GM23338 (cell line): ENCODE measurements around the gene COX20. TPM values are rescaled to one million over a fixed set of nuclear protein-coding genes. Genes with fewer than 3 reads are reported as not detected.

Experiments used
- ATAC-seq: fragments of 200-7000 bp; cut with Tn5 transposase; 3 replicates; pipeline ENCODE4 v1.9.1; 2020
- DNase-seq: peaks from one replicate; pipeline ENCODE4 v3.0.0-alpha.2; 2015; ENCODE audit warnings: low spot score
- H2AFZ ChIP-seq: fragments of 200-600 bp; sonication (generic); 2 replicates; pipeline ENCODE4 v1.8.0; 2016; ENCODE audit warnings: antibody characterized with exemption, mild to moderate bottlenecking, moderate library complexity
- H3F3A ChIP-seq: fragments of 200-600 bp; sonication (generic); replicated peaks from 2 replicates; pipeline ENCODE4 v1.8.0; 2017; ENCODE audit warnings: antibody characterized with exemption, mixed run types, low read depth
- H3K27ac ChIP-seq: fragments of 200-600 bp; sonication (generic); 2 replicates; pipeline ENCODE4 v1.6.1; 2016; ENCODE audit warnings: low read depth
- H3K27me3 ChIP-seq: fragments of 200-600 bp; sonication (generic); 2 replicates; pipeline ENCODE4 v1.8.0; 2016; ENCODE audit warnings: mild to moderate bottlenecking, mixed run types, moderate library complexity; ENCODE audit not compliant: insufficient read depth
- H3K36me3 ChIP-seq: fragments of 200-600 bp; sonication (generic); 2 replicates; pipeline ENCODE4 v1.8.0; 2016; ENCODE audit warnings: mild to moderate bottlenecking; ENCODE audit not compliant: insufficient read depth
- H3K4me1 ChIP-seq: fragments of 200-600 bp; sonication (generic); 2 replicates; pipeline ENCODE4 v1.8.0; 2016; ENCODE audit warnings: mild to moderate bottlenecking, moderate library complexity; ENCODE audit not compliant: insufficient read depth
- H3K4me2 ChIP-seq: fragments of 200-600 bp; sonication (generic); 2 replicates; pipeline ENCODE4 v1.7.1; 2017; ENCODE audit warnings: mixed run types
- H3K4me3 ChIP-seq: fragments of 200-600 bp; sonication (generic); 2 replicates; pipeline ENCODE4 v1.6.1; 2016; ENCODE audit warnings: mixed run types
- H3K79me2 ChIP-seq: fragments of 200-600 bp; sonication (generic); replicated peaks from 2 replicates; pipeline ENCODE4 v1.8.0; 2017; ENCODE audit warnings: mild to moderate bottlenecking; ENCODE audit not compliant: insufficient read depth
- H3K9me2 ChIP-seq: fragments of 200-600 bp; sonication (generic); 2 replicates; pipeline ENCODE4 v1.8.0; 2017; ENCODE audit not compliant: insufficient read depth
- H4K20me1 ChIP-seq: fragments of 200-600 bp; sonication (generic); replicated peaks from 2 replicates; pipeline ENCODE4 v1.8.0; 2017; ENCODE audit warnings: mild to moderate bottlenecking; ENCODE audit not compliant: insufficient read depth
- H3K27ac Mint-ChIP-seq: 2 replicates; pipeline ENCODE4 v1.8.0; 2020; ENCODE audit warnings: inconsistent platforms, mild to moderate bottlenecking, moderate library complexity, mixed read lengths
- H3K27me3 Mint-ChIP-seq: 3 replicates; pipeline ENCODE4 v1.8.0; 2022; ENCODE audit warnings: low read depth, mild to moderate bottlenecking, moderate library complexity, mixed read lengths, inconsistent platforms; ENCODE audit not compliant: insufficient read depth, poor library complexity
- H3K36me3 Mint-ChIP-seq: 3 replicates; pipeline ENCODE4 v1.8.0; 2021; ENCODE audit warnings: low read depth, mild to moderate bottlenecking, inconsistent platforms, moderate library complexity, mixed read lengths
- H3K4me1 Mint-ChIP-seq: 3 replicates; pipeline ENCODE4 v1.8.0; 2020; ENCODE audit warnings: mild to moderate bottlenecking, inconsistent platforms, mixed read lengths
- H3K4me3 Mint-ChIP-seq: 3 replicates; pipeline ENCODE4 v1.8.0; 2021; ENCODE audit warnings: moderate library complexity, mild to moderate bottlenecking, inconsistent platforms, mixed read lengths
- H3K9me3 Mint-ChIP-seq: 3 replicates; pipeline ENCODE4 v1.8.0; 2020; ENCODE audit warnings: moderate library complexity, mild to moderate bottlenecking, inconsistent platforms, mixed read lengths
- CREB1 ChIP-seq: fragments of 250-450 bp; sonication (Bioruptor Pico); IDR thresholded peaks from 2 replicates; pipeline ENCODE4 v1.5.0; 2020; ENCODE audit warnings: low read depth, mild to moderate bottlenecking, moderate library complexity
- EZH2 ChIP-seq: fragments of 200-600 bp; sonication (generic); IDR thresholded peaks from one replicate; pipeline ENCODE4 v1.8.0; 2017; ENCODE audit warnings: antibody characterized with exemption, mild to moderate bottlenecking, low read depth; ENCODE audit not compliant: unreplicated experiment
- EZH2phosphoT487 ChIP-seq: fragments of 200-600 bp; sonication (generic); IDR thresholded peaks from one replicate; pipeline ENCODE4 v1.8.1; 2018; ENCODE audit warnings: antibody characterized with exemption; ENCODE audit not compliant: unreplicated experiment
- NANOG ChIP-seq: IDR thresholded peaks from 2 replicates; pipeline ENCODE4 v1.6.1; 2016; ENCODE audit warnings: antibody characterized with exemption, borderline replicate concordance
- POLR2AphosphoS5 ChIP-seq: IDR thresholded peaks from 2 replicates; pipeline ENCODE4 v1.6.1; 2016; ENCODE audit warnings: antibody characterized with exemption, low read depth
- ZNF114 ChIP-seq: fragments of 250-450 bp; sonication (Bioruptor Pico); IDR thresholded peaks from 2 replicates; pipeline ENCODE4 v1.5.0; 2020; ENCODE audit warnings: mild to moderate bottlenecking, moderate library complexity
- ZNF331 ChIP-seq: fragments of 250-450 bp; sonication (Bioruptor Pico); IDR thresholded peaks from 2 replicates; pipeline ENCODE4 v1.5.0; 2020; ENCODE audit warnings: low read depth, mild to moderate bottlenecking, moderate library complexity
- polyA plus RNA-seq: library from polyadenylated mRNA; unstranded; fragments of >200 nt; fragmentation: Nextera tagmentation; extraction: Ambion mirVana; gene quantifications from 2 replicates; pipeline ENCODE4 v1.2.1, GENCODE V29; 2016
- total RNA-seq: library from RNA; depleted of rRNA; stranded (reverse); fragments of >200 nt; shearing (Covaris generic); gene quantifications from 2 replicates; pipeline ENCODE4 v1.2.3, GENCODE V29; 2014
- TF ChIP-seq, protein P1 (sequence below), 2 experiments: fragments of 200-600 bp in 1 of 2; sonication (generic) in 1 of 2; conservative IDR thresholded peaks; 2 replicates each; pipeline versions ENCODE4 v1.5.1 to v1.6.1; 2016 to 2017; ENCODE audit warnings: antibody characterized with exemption in 2 of 2, low read depth in 2 of 2, mild to moderate bottlenecking in 2 of 2, moderate library complexity in 1 of 2
- TF ChIP-seq, protein P2 (sequence below): fragments of 250-450 bp; sonication (Bioruptor Pico); IDR thresholded peaks from 2 replicates; pipeline ENCODE4 v1.5.0; 2020; ENCODE audit warnings: mild to moderate bottlenecking, moderate library complexity
- TF ChIP-seq, protein P3 (sequence below): IDR thresholded peaks from 2 replicates; pipeline ENCODE4 v1.6.1; 2016; ENCODE audit warnings: antibody characterized with exemption

Gene COX20
- total and polyA plus RNA-seq, 2 experiments from 2014 or later: 19.3 to 175 TPM

DNA sequence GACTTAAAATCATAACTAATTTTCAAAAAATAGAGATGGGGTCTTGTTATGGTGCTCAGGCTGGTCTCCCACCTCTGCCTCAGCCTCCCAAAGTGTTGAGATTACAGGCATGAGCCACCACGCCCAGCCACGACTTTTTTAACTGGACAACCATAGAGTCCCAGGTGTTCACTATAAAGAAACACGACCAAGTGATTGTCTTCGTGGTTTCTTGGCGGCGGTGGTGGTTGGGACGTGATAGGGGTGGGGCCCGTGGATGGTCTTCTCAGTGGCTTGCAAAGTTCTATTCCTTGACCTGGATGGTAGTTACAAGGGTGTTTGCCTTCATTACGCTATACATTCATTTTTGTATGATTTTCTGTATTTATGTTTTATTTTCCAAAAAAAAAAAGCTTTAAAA, 34.6 kb upstream of the COX20 start:
- Mint-ChIP-seq H3K4me1 (peaks cover 9% of the 10 kb centered on the region; the same call in 2 of the 3 replicates), H3K27me3 (peaks cover 10% of the 10 kb centered on the region), H3K36me3 (no peaks in the 10 kb centered on the region), H3K27ac (no peak overlapping the region), H3K9me3 (peaks cover 3% of the 10 kb centered on the region; the same call in 1 of the 3 replicates), H3K4me3 (no peak overlapping the region)
- no peaks in the 10 kb centered on the region for H3K27me3 ChIP-seq
- 0 out of 2 replicates have a peak, but pooled peaks cover 8% of the 10 kb centered on the region for H3F3A ChIP-seq
- H2AFZ ChIP-seq: no peak overlapping the region
- no peaks in the 10 kb centered on the region for H3K79me2 ChIP-seq
- H3K27ac ChIP-seq: no peak overlapping the region
- TF ChIP-seq, protein P1, sequence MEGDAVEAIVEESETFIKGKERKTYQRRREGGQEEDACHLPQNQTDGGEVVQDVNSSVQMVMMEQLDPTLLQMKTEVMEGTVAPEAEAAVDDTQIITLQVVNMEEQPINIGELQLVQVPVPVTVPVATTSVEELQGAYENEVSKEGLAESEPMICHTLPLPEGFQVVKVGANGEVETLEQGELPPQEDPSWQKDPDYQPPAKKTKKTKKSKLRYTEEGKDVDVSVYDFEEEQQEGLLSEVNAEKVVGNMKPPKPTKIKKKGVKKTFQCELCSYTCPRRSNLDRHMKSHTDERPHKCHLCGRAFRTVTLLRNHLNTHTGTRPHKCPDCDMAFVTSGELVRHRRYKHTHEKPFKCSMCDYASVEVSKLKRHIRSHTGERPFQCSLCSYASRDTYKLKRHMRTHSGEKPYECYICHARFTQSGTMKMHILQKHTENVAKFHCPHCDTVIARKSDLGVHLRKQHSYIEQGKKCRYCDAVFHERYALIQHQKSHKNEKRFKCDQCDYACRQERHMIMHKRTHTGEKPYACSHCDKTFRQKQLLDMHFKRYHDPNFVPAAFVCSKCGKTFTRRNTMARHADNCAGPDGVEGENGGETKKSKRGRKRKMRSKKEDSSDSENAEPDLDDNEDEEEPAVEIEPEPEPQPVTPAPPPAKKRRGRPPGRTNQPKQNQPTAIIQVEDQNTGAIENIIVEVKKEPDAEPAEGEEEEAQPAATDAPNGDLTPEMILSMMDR (conservative IDR thresholded peaks at IDR 0.05; ENCODE audit: low read depth in 2 of 2): no peak
- TF ChIP-seq EZH2phosphoT487: no peak
- TF ChIP-seq NANOG: no peak
- TF ChIP-seq, protein P2, sequence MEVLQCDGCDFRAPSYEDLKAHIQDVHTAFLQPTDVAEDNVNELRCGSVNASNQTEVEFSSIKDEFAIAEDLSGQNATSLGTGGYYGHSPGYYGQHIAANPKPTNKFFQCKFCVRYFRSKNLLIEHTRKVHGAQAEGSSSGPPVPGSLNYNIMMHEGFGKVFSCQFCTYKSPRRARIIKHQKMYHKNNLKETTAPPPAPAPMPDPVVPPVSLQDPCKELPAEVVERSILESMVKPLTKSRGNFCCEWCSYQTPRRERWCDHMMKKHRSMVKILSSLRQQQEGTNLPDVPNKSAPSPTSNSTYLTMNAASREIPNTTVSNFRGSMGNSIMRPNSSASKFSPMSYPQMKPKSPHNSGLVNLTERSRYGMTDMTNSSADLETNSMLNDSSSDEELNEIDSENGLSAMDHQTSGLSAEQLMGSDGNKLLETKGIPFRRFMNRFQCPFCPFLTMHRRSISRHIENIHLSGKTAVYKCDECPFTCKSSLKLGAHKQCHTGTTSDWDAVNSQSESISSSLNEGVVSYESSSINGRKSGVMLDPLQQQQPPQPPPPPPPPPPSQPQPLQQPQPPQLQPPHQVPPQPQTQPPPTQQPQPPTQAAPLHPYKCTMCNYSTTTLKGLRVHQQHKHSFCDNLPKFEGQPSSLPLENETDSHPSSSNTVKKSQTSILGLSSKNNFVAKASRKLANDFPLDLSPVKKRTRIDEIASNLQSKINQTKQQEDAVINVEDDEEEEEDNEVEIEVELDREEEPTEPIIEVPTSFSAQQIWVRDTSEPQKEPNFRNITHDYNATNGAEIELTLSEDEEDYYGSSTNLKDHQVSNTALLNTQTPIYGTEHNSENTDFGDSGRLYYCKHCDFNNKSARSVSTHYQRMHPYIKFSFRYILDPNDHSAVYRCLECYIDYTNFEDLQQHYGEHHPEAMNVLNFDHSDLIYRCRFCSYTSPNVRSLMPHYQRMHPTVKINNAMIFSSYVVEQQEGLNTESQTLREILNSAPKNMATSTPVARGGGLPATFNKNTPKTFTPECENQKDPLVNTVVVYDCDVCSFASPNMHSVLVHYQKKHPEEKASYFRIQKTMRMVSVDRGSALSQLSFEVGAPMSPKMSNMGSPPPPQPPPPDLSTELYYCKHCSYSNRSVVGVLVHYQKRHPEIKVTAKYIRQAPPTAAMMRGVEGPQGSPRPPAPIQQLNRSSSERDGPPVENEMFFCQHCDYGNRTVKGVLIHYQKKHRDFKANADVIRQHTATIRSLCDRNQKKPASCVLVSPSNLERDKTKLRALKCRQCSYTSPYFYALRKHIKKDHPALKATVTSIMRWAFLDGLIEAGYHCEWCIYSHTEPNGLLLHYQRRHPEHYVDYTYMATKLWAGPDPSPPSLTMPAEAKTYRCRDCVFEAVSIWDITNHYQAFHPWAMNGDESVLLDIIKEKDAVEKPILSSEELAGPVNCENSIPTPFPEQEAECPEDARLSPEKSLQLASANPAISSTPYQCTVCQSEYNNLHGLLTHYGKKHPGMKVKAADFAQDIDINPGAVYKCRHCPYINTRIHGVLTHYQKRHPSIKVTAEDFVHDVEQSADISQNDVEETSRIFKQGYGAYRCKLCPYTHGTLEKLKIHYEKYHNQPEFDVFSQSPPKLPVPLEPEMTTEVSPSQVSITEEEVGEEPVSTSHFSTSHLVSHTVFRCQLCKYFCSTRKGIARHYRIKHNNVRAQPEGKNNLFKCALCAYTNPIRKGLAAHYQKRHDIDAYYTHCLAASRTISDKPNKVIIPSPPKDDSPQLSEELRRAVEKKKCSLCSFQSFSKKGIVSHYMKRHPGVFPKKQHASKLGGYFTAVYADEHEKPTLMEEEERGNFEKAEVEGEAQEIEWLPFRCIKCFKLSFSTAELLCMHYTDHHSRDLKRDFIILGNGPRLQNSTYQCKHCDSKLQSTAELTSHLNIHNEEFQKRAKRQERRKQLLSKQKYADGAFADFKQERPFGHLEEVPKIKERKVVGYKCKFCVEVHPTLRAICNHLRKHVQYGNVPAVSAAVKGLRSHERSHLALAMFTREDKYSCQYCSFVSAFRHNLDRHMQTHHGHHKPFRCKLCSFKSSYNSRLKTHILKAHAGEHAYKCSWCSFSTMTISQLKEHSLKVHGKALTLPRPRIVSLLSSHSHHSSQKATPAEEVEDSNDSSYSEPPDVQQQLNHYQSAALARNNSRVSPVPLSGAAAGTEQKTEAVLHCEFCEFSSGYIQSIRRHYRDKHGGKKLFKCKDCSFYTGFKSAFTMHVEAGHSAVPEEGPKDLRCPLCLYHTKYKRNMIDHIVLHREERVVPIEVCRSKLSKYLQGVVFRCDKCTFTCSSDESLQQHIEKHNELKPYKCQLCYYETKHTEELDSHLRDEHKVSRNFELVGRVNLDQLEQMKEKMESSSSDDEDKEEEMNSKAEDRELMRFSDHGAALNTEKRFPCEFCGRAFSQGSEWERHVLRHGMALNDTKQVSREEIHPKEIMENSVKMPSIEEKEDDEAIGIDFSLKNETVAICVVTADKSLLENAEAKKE (CRISPR knock-in tag): no peak
- TF ChIP-seq EZH2: no peak
- no peak for TF ChIP-seq ZNF331 (CRISPR knock-in tag)
- TF ChIP-seq CREB1 (CRISPR knock-in tag): no peak
- no peak for TF ChIP-seq ZNF114
- TF ChIP-seq, protein P3, sequence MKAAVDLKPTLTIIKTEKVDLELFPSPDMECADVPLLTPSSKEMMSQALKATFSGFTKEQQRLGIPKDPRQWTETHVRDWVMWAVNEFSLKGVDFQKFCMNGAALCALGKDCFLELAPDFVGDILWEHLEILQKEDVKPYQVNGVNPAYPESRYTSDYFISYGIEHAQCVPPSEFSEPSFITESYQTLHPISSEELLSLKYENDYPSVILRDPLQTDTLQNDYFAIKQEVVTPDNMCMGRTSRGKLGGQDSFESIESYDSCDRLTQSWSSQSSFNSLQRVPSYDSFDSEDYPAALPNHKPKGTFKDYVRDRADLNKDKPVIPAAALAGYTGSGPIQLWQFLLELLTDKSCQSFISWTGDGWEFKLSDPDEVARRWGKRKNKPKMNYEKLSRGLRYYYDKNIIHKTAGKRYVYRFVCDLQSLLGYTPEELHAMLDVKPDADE: no peak
- TF ChIP-seq POLR2AphosphoS5: no peak
- no peaks in the 10 kb centered on the region for H4K20me1 ChIP-seq
- H3K4me2 ChIP-seq: no peak overlapping the region
- H3K4me1 ChIP-seq: peaks cover 3% of the 10 kb centered on the region; the same call in 1 of the 2 replicates
- ATAC-seq (no peak), DNase-seq (no peak)
- no peak overlapping the region for H3K4me3 ChIP-seq
- H3K9me2 ChIP-seq: no peaks in the 10 kb centered on the region
- no peaks in the 10 kb centered on the region for H3K36me3 ChIP-seq
